Neural crest cell (in vitro differentiated cells): ENCODE data around the gene KCNS1. TPM values are rescaled to one million over a fixed set of nuclear protein-coding genes. Genes with fewer than 3 reads are reported as not detected.

Experiments
- DNase-seq: peaks from one replicate; pipeline ENCODE4 v3.0.0; 2021; ENCODE audit warnings: low read depth, mixed read lengths, low spot score
- H3K27ac Mint-ChIP-seq: one replicate; pipeline ENCODE4 v1.8.0; 2021; ENCODE audit warnings: mild to moderate bottlenecking, mixed read lengths; ENCODE audit not compliant: unreplicated experiment
- H3K27me3 Mint-ChIP-seq: 2 replicates; pipeline ENCODE4 v1.8.0; 2021; ENCODE audit warnings: low read depth, mild to moderate bottlenecking, mixed read lengths
- H3K36me3 Mint-ChIP-seq: 2 replicates; pipeline ENCODE4 v1.8.0; 2021; ENCODE audit warnings: low read depth, mild to moderate bottlenecking, mixed read lengths
- H3K4me1 Mint-ChIP-seq: 2 replicates; pipeline ENCODE4 v1.8.0; 2021; ENCODE audit warnings: mixed read lengths
- H3K4me3 Mint-ChIP-seq: one replicate; pipeline ENCODE4 v1.8.0; 2021; ENCODE audit warnings: mild to moderate bottlenecking, mixed read lengths
- H3K9me3 Mint-ChIP-seq: 2 replicates; pipeline ENCODE4 v1.8.0; 2021; ENCODE audit warnings: mixed read lengths
- total RNA-seq: library from RNA; stranded (reverse); gene quantifications from 2 replicates; pipeline ENCODE4 v1.2.1, GENCODE V29; 2021
- TF ChIP-seq, protein P1 (sequence below): fragments of 200-600 bp; sonication (generic); conservative IDR thresholded peaks from 2 replicates; pipeline ENCODE4 v1.5.0; 2021; ENCODE audit warnings: antibody characterized with exemption, mild to moderate bottlenecking

The KCNS1 gene
- total RNA-seq, 1 donor from 2014 or later = not detected

GRCh38 chr20:45128099-45128498 is 27.2 kb upstream of the KCNS1 start:
- DNase-seq = no peak
- H3K4me1 Mint-ChIP-seq = no peaks in the 10 kb centered on the region
- H3K4me3 Mint-ChIP-seq = no peak overlapping the region
- TF ChIP-seq, protein P1, sequence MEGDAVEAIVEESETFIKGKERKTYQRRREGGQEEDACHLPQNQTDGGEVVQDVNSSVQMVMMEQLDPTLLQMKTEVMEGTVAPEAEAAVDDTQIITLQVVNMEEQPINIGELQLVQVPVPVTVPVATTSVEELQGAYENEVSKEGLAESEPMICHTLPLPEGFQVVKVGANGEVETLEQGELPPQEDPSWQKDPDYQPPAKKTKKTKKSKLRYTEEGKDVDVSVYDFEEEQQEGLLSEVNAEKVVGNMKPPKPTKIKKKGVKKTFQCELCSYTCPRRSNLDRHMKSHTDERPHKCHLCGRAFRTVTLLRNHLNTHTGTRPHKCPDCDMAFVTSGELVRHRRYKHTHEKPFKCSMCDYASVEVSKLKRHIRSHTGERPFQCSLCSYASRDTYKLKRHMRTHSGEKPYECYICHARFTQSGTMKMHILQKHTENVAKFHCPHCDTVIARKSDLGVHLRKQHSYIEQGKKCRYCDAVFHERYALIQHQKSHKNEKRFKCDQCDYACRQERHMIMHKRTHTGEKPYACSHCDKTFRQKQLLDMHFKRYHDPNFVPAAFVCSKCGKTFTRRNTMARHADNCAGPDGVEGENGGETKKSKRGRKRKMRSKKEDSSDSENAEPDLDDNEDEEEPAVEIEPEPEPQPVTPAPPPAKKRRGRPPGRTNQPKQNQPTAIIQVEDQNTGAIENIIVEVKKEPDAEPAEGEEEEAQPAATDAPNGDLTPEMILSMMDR = no peak
- H3K27ac Mint-ChIP-seq = no peak overlapping the region
- H3K36me3 Mint-ChIP-seq = no peaks in the 10 kb centered on the region
- H3K9me3 Mint-ChIP-seq = no peaks in the 10 kb centered on the region
- peaks cover 83% of the 10 kb centered on the region for H3K27me3 Mint-ChIP-seq

- DNase-seq = no peak
- H3K27ac Mint-ChIP-seq = peak within 1 kb of the TSS; percentile 57
- H3K9me3 Mint-ChIP-seq = no peaks in the 10 kb centered on the region
- TF ChIP-seq, protein P1 = no peak
- peaks cover 76% of the 10 kb centered on the region for H3K27me3 Mint-ChIP-seq
- no peak within 1 kb of the TSS for H3K4me3 Mint-ChIP-seq
- H3K36me3 Mint-ChIP-seq = no peaks in the 10 kb centered on the region
- no peaks in the 10 kb centered on the region for H3K4me1 Mint-ChIP-seq
Observed at GRCh38 chr20:45124365-45124764, 23.4 kb upstream of the KCNS1 start, which contains the start of gene WFDC12. Gene WFDC12 (minus strand): TSS chr20:45124465. CDS start chr20:45124447, 18 bp downstream.

GRCh38 chr20:45121388-45121787 is 20.5 kb upstream of the KCNS1 start:
- no peak for DNase-seq
- TF ChIP-seq, protein P1 = no peak
- H3K27ac Mint-ChIP-seq = no peak overlapping the region
- no peak overlapping the region for H3K4me3 Mint-ChIP-seq
- peaks cover 69% of the 10 kb centered on the region for H3K27me3 Mint-ChIP-seq
- no peaks in the 10 kb centered on the region for H3K36me3 Mint-ChIP-seq
- H3K9me3 Mint-ChIP-seq = no peaks in the 10 kb centered on the region
- H3K4me1 Mint-ChIP-seq = no peaks in the 10 kb centered on the region

- Mint-ChIP-seq H3K9me3 (no peaks in the 10 kb centered on the region), H3K36me3 (no peaks in the 10 kb centered on the region), H3K4me3 (no peak overlapping the region), H3K27me3 (peaks cover 64% of the 10 kb centered on the region), H3K27ac (no peak overlapping the region), H3K4me1 (no peaks in the 10 kb centered on the region)
- TF ChIP-seq, protein P1 = no peak
- no peak for DNase-seq
Observed at GRCh38 chr20:45119556-45120266, 18.8 kb upstream of the KCNS1 start.

DNA sequence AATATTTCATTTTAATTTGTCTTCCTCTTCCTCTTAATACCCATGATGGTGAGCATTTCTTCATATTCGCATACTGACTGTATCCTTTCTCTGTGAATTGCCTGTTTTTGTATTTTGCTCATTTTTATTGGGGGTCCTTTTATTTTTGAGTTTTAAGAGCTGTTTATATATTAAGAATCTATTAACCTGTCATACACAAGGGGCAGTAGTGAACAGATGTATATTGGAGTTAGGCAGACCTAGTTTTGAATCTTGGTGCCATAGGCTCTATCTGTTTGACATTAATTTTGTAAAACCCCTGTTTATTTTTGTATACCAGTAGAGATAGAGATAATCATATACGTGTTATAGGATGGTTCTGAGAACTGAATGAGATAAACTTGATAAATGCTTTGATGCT is 17.1 kb upstream of the KCNS1 start:
- no peak for DNase-seq
- no peak overlapping the region for H3K4me3 Mint-ChIP-seq
- H3K27me3 Mint-ChIP-seq = peaks cover 55% of the 10 kb centered on the region
- TF ChIP-seq, protein P1 = no peak
- no peaks in the 10 kb centered on the region for H3K4me1 Mint-ChIP-seq
- no peaks in the 10 kb centered on the region for H3K9me3 Mint-ChIP-seq
- H3K36me3 Mint-ChIP-seq = no peaks in the 10 kb centered on the region
- no peak overlapping the region for H3K27ac Mint-ChIP-seq
